GM12878 (cell line): ENCODE data around the gene EIF5. TPM values are rescaled to one million over a fixed set of nuclear protein-coding genes. Genes with fewer than 3 reads are reported as not detected.

Experiments
- ATAC-seq: fragments of 200-7000 bp; cut with Tn5 transposase; 3 replicates; pipeline ENCODE4 v1.9.1; 2020; ENCODE audit warnings: mild to moderate bottlenecking, moderate library complexity
- BruUV-seq: library from RNA; stranded (reverse); fragments of 400-500 nt; replicated peaks from 2 replicates; lab custom pipeline; 2021; lab: Mats Ljungman, UMichigan
- CTCF ChIA-PET: fragments of 300-600 bp; sonication (Branson Sonifier 250); formaldehyde crosslinking; extraction: SDS; loops from one replicate; lab custom pipeline; 2021; ENCODE audit warnings: inconsistent platforms; lab: Yijun Ruan, JAX
- POLR2A ChIA-PET: fragments of 350-600 bp; formaldehyde crosslinking; extraction: SDS; loops from one replicate; lab custom pipeline; 2021; ENCODE audit warnings: inconsistent platforms; lab: Charles Lee
- RAD21 ChIA-PET: fragments of 300-600 bp; sonication (Branson Sonifier 250); formaldehyde crosslinking; loops from one replicate; lab custom pipeline; 2023; ENCODE audit warnings: antibody characterized with exemption; ENCODE audit not compliant: unreplicated experiment; lab: Charles Lee
- SMC1A ChIA-PET: fragments of 300-600 bp; sonication (Branson Sonifier 250); formaldehyde crosslinking; loops from one replicate; lab custom pipeline; 2023; ENCODE audit not compliant: unreplicated experiment, uncharacterized antibody; lab: Charles Lee
- DNase-seq: peaks from one replicate; pipeline ENCODE4 v3.0.0-alpha.2; 2011; ENCODE audit warnings: low read depth, low spot score
- FAIRE-seq: peaks from 3 replicates; lab custom pipeline; 2011; peaks lifted over from hg19 to GRCh38; lab: Jason Lieb, UNC
- H2AFZ ChIP-seq: 2 replicates; pipeline ENCODE4 v1.6.0; 2011; ENCODE audit warnings: low read depth, low read length, control low read depth; ENCODE audit not compliant: control insufficient read depth
- H3K27ac ChIP-seq: 2 replicates; pipeline ENCODE4 v1.5.1; 2011; ENCODE audit warnings: control low read depth; ENCODE audit not compliant: control insufficient read depth, insufficient read depth
- H3K27me3 ChIP-seq, 2 experiments: replicated peaks in 1 of 2; 2 replicates each; pipeline versions ENCODE4 v1.6.0 to v1.6.1; 2011; ENCODE audit warnings: low read length in 1 of 2; ENCODE audit not compliant: control insufficient read depth in 2 of 2, insufficient read depth in 2 of 2
- H3K36me3 ChIP-seq, 2 experiments: 2 replicates each; pipeline ENCODE4 v1.5.1; 2011; ENCODE audit warnings: low read length in 1 of 2; ENCODE audit not compliant: control insufficient read depth in 2 of 2, insufficient read depth in 2 of 2
- H3K4me1 ChIP-seq: 2 replicates; pipeline ENCODE4 v1.6.1; 2011; ENCODE audit warnings: mild to moderate bottlenecking, low read length, moderate library complexity, mixed read lengths; ENCODE audit not compliant: control insufficient read depth, insufficient read depth
- H3K4me2 ChIP-seq: 2 replicates; pipeline ENCODE4 v1.6.0; 2011; ENCODE audit warnings: control low read depth; ENCODE audit not compliant: control insufficient read depth, insufficient read depth
- H3K4me3 ChIP-seq: fragments of 200-600 bp; sonication (generic); 2 replicates; pipeline ENCODE4 v1.5.1; 2016
- H3K79me2 ChIP-seq: 2 replicates; pipeline ENCODE4 v1.6.0; 2011; ENCODE audit warnings: low read length; ENCODE audit not compliant: control insufficient read depth, insufficient read depth
- H3K9ac ChIP-seq: 2 replicates; pipeline ENCODE4 v1.8.0; 2011; ENCODE audit warnings: low read length, control low read depth, mixed read lengths; ENCODE audit not compliant: control insufficient read depth, insufficient read depth
- H3K9me3 ChIP-seq: replicated peaks from 3 replicates; pipeline ENCODE4 v1.5.1; 2011; ENCODE audit warnings: mild to moderate bottlenecking, low read length; ENCODE audit not compliant: control insufficient read depth, insufficient read depth
- H4K20me1 ChIP-seq: 2 replicates; pipeline ENCODE4 v1.6.0; 2011; ENCODE audit not compliant: control insufficient read depth, insufficient read depth
- BACH1 ChIP-seq: fragments of 450-650 bp; IDR thresholded peaks from 2 replicates; pipeline ENCODE4 v1.6.1; 2017; ENCODE audit warnings: mild to moderate bottlenecking, borderline replicate concordance
- BHLHE40 ChIP-seq, 2 experiments: fragments of 450-650 bp in 1 of 2; IDR thresholded peaks; 2 replicates each; pipeline ENCODE4 v1.6.1; 2011 to 2017; ENCODE audit warnings: low read depth in 2 of 2, borderline replicate concordance in 1 of 2, improper control_type of control experiment in 1 of 2, low read length in 1 of 2, mild to moderate bottlenecking in 1 of 2
- CHD4 ChIP-seq: fragments of 200-600 bp; sonication (generic); IDR thresholded peaks from 2 replicates; pipeline ENCODE4 v1.6.1; 2016; ENCODE audit warnings: mild to moderate bottlenecking
- CREB1 ChIP-seq: IDR thresholded peaks from 2 replicates; pipeline ENCODE4 v1.6.1; 2012; ENCODE audit warnings: low read depth, mild to moderate bottlenecking, inconsistent platforms
- EED ChIP-seq: sonication (generic); IDR thresholded peaks from 2 replicates; pipeline ENCODE4 v1.6.1; 2016; ENCODE audit warnings: antibody characterized with exemption, low read depth
- EP300 ChIP-seq, 2 experiments: fragments of 150-350 bp in 1 of 2; IDR thresholded peaks; 2 replicates each; pipeline ENCODE4 v1.6.1; 2011 to 2012; ENCODE audit warnings: low read depth in 2 of 2, low read length in 2 of 2, borderline replicate concordance in 1 of 2, improper control_type of control experiment in 1 of 2, inconsistent platforms in 1 of 2; ENCODE audit not compliant: control insufficient read depth in 1 of 2
- ETV6 ChIP-seq, 2 experiments: fragments of 450-650 bp in 1 of 2; IDR thresholded peaks in 1 of 2; conservative IDR thresholded peaks in 1 of 2; 2 replicates each; pipeline ENCODE4 v1.6.1; 2014; ENCODE audit warnings: antibody characterized with exemption in 1 of 2, borderline replicate concordance in 1 of 2, low read depth in 1 of 2, mild to moderate bottlenecking in 1 of 2, moderate library complexity in 1 of 2
- GATAD2B ChIP-seq: fragments of 450-650 bp; conservative IDR thresholded peaks from 2 replicates; pipeline ENCODE4 v1.6.1; 2017; ENCODE audit warnings: low read depth, mild to moderate bottlenecking, moderate library complexity
- HSF1 ChIP-seq: fragments of 150-350 bp; IDR thresholded peaks from 2 replicates; pipeline ENCODE4 v1.6.1; 2014; ENCODE audit warnings: mild to moderate bottlenecking, low read depth, low read length
- IKZF2 ChIP-seq, 2 experiments: fragments of 450-650 bp; IDR thresholded peaks; 2 replicates each; pipeline ENCODE4 v1.6.1; 2017; ENCODE audit warnings: mild to moderate bottlenecking in 2 of 2, moderate library complexity in 2 of 2
- JUNB ChIP-seq: IDR thresholded peaks from 2 replicates; pipeline ENCODE4 v1.6.1; 2016; ENCODE audit warnings: antibody characterized with exemption, mild to moderate bottlenecking
- MEF2A ChIP-seq: IDR thresholded peaks from 2 replicates; pipeline ENCODE4 v1.6.1; 2011; ENCODE audit warnings: low read depth, mild to moderate bottlenecking, low read length, moderate library complexity; ENCODE audit not compliant: insufficient read depth
- MYC ChIP-seq: IDR thresholded peaks from 2 replicates; pipeline ENCODE4 v1.6.1; 2011; ENCODE audit warnings: mild to moderate bottlenecking, low read length, moderate library complexity, inconsistent platforms; ENCODE audit not compliant: insufficient read depth, insufficient replicate concordance, insufficient read length, severe bottlenecking
- RELA ChIP-seq: fragments of 450-650 bp; IDR thresholded peaks from 2 replicates; pipeline ENCODE4 v1.8.0; 2014; ENCODE audit warnings: borderline replicate concordance; ENCODE audit not compliant: partially characterized antibody
- RFX5 ChIP-seq: IDR thresholded peaks from 2 replicates; pipeline ENCODE4 v1.6.1; 2011; ENCODE audit warnings: low read depth, low read length, improper control_type of control experiment
- SMAD1 ChIP-seq: fragments of 450-650 bp; IDR thresholded peaks from 2 replicates; pipeline ENCODE4 v1.6.1; 2018; ENCODE audit warnings: mild to moderate bottlenecking, low read depth; ENCODE audit not compliant: partially characterized antibody
- TBL1XR1 ChIP-seq: IDR thresholded peaks from 2 replicates; pipeline ENCODE4 v1.6.1; 2012; ENCODE audit warnings: low read depth, low read length, improper control_type of control experiment
- TCF3 ChIP-seq: IDR thresholded peaks from 2 replicates; pipeline ENCODE4 v1.6.1; 2012; ENCODE audit warnings: low read depth, mild to moderate bottlenecking, low read length, borderline replicate concordance; ENCODE audit not compliant: insufficient read depth
- YBX1 ChIP-seq: fragments of 450-650 bp; IDR thresholded peaks from 2 replicates; pipeline ENCODE4 v1.6.1; 2016; ENCODE audit warnings: antibody characterized with exemption
- YY1 ChIP-seq: IDR thresholded peaks from 2 replicates; pipeline ENCODE4 v1.6.1; 2011; ENCODE audit warnings: low read depth, mild to moderate bottlenecking, low read length
- ZNF207 ChIP-seq: fragments of 450-650 bp; IDR thresholded peaks from 2 replicates; pipeline ENCODE4 v1.6.1; 2014; ENCODE audit warnings: antibody characterized with exemption, mild to moderate bottlenecking, borderline replicate concordance
- ZNF622 ChIP-seq: fragments of 450-650 bp; IDR thresholded peaks from 2 replicates; pipeline ENCODE4 v1.6.1; 2017; ENCODE audit warnings: mild to moderate bottlenecking, inconsistent platforms
- WGBS: methylation state at CpG from one replicate; pipeline ENCODE4 v1.1.6; 2016; ENCODE audit warnings: low lambda C conversion rate; ENCODE audit not compliant: insufficient replicate concordance, insufficient coverage; ENCODE audit errors: missing lambda C conversion rate; 5-methylcytosine and 5-hydroxymethylcytosine counted together
- in situ Hi-C: fragments of 300-500 bp; cut with MboI; formaldehyde crosslinking; loops from 9 replicates; pipeline ENCODE4 v1.14.3; 2018; ENCODE audit warnings: mixed read lengths
- intact Hi-C: fragments of 100-400 bp; cut with micrococcal nuclease; formaldehyde crosslinking; loops from one replicate; pipeline ENCODE4 v1.14.2; 2022; ENCODE audit not compliant: unreplicated experiment
- polyA plus RNA-seq, 11 experiments: library from polyadenylated mRNA; depleted of rRNA in 4 of 11; unstranded in 6 of 11; stranded (reverse) in 5 of 11; fragments of >200 nt; fragmentation: Nextera tagmentation in 4 of 11; fragmentation: Illumina TruSeq in 1 of 11; extraction: Ambion mirVana in 4 of 11; extraction: Trizol in 1 of 11; gene quantifications; 1 replicate in 1 of 11; 2 replicates in 10 of 11; pipeline versions ENCODE4 v1.2.1 to v1.2.3, GENCODE V29; 2011 to 2016; ENCODE audit warnings: inconsistent platforms in 2 of 11, missing spikeins in 2 of 11, low read depth in 1 of 11
- total RNA-seq, 4 experiments: library from RNA; depleted of rRNA in 3 of 4; stranded (reverse); fragments of >200 nt in 3 of 4; fragmentation: Illumina TruSeq in 1 of 4; extraction: Trizol in 1 of 4; gene quantifications; 2 replicates each; pipeline versions ENCODE4 v1.2.1 to v1.2.3, GENCODE V29; 2013 to 2021

EIF5 gene
- total and polyA plus RNA-seq, 10 of the 15 experiments (the other 5 are each of a cell fraction or from before 2014, with no cell fraction given): 51.2 to 360 (median 115) TPM

GRCh38 chr14:103349982-103350381 is 15.9 kb downstream of the EIF5 start (continued):
- no peak for TF ChIP-seq YY1
- TF ChIP-seq MEF2A: no peak
- no peak for TF ChIP-seq YBX1
- TF ChIP-seq MYC: no peak
- TF ChIP-seq ZNF622: no peak
- no peak for TF ChIP-seq BACH1
- TF ChIP-seq HSF1: no peak
- TF ChIP-seq CHD4: no peak
- no peak for TF ChIP-seq TBL1XR1
- TF ChIP-seq CREB1: no peak

GRCh38 chr14:103353362-103353761 is 19.3 kb downstream of the EIF5 start:
- H3K79me2 ChIP-seq: no peaks in the 10 kb centered on the region
- H3K9ac ChIP-seq: no peak overlapping the region
- ChIA-PET CTCF (interaction anchor here (0.6 to 1.8 kb wide), 2 partner anchors 10 to 24 kb away, joined by 4 to 5 read pairs; no protein-coding TSS in a partner anchor), SMC1A (no interaction called here), POLR2A (no interaction called here), RAD21 (no interaction called here)
- WGBS: 70% methylated on average over 7 of the region's 7 CpGs
- in situ Hi-C loops: no loop called here
- H3K9me3 ChIP-seq: no peaks in the 10 kb centered on the region
- no TSS peak for BruUV-seq
- no peak for ATAC-seq
- H3K4me2 ChIP-seq: no peak overlapping the region
- H3K4me1 ChIP-seq: no peaks in the 10 kb centered on the region
- H3K4me3 ChIP-seq: no peak overlapping the region
- H3K27me3 ChIP-seq: no peaks in the 10 kb centered on the region
- no peaks in the 10 kb centered on the region for H3K36me3 ChIP-seq
- H3K27ac ChIP-seq: no peak overlapping the region
- no peak overlapping the region for H2AFZ ChIP-seq
- no peak for DNase-seq
- H4K20me1 ChIP-seq: no peaks in the 10 kb centered on the region
- intact Hi-C loops: no loop called here
- FAIRE-seq: no peak
- TF ChIP-seq BHLHE40 (IDR thresholded peaks at IDR 0.05; ENCODE audit: borderline replicate concordance in 1 of 2, low read depth in 2 of 2, low read length in 1 of 2) (no peak), RFX5 (no peak), IKZF2 (IDR thresholded peaks at IDR 0.05) (no peak), MEF2A (no peak), RELA (no peak), ETV6 (conservative IDR thresholded peaks at IDR 0.05 in 1 of 2, IDR thresholded peaks at IDR 0.05 in 1 of 2; ENCODE audit: borderline replicate concordance in 1 of 2, low read depth in 1 of 2) (no peak), EP300 (IDR thresholded peaks at IDR 0.05; ENCODE audit: borderline replicate concordance in 1 of 2, control insufficient read depth in 1 of 2, low read depth in 2 of 2, low read length in 2 of 2) (no peak), JUNB (no peak), TCF3 (no peak), GATAD2B (no peak), MYC (no peak), ZNF207 (no peak), SMAD1 (no peak), EED (no peak)
